Frontal cortex (tissue), 4 donors: ENCODE data around the gene ALDH3B2. TPM values are rescaled to one million over a fixed set of nuclear protein-coding genes. Genes with fewer than 3 reads are reported as not detected.
"Not testable (repeated sequence)": the region's sequence is repeated elsewhere in the genome, so short reads cannot be mapped to it uniquely, and the experiment has no call there.

Experiments
- DNase-seq, 2 donors: peaks; one replicate each; pipeline ENCODE4 v3.0.0; 2012; ENCODE audit warnings: low spot score in 2 of 2
- FAIRE-seq: peaks from 2 replicates; lab custom pipeline; 2012; peaks lifted over from hg19 to GRCh38; lab: Jason Lieb, UNC
- total RNA-seq: library from RNA; depleted of rRNA; stranded (reverse); fragments of >200 nt; gene quantifications from one replicate; pipeline ENCODE4 v1.2.3, GENCODE V29; 2014
- donor health status: control.
- donor health status: control.
- donor health status: control.

ALDH3B2 gene
- total RNA-seq, 1 donor from 2014 or later = not detected

DNA sequence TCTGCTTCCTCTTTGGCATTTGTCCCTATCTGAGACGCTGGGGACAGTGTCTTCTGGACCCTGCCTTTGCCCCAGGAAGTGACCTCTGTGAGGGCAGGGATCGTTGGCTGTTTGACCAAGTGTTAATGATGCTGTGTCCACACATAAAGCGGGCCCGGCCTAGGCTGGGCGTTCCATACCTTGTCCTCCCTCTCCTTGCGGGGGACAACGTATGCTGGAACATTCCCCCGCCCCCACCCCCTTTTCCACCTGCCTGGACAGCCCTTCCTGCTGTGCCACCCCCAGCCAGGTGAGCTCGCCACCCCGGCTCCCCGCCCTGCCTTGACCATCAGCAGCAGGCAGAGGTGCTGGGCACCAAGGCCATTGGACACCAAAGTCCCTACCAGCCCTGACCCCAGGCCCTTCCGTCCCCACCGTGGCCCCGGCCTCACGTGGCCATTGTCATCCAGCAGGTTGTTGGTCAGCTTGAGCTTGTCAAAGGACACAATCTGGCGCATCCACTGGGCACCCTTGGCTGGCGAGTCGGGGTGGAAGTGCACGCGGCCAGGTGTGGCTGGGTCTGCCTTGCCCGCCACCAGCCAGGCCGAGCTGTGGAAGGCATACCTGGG, 40.6 kb downstream of the ALDH3B2 start:
- FAIRE-seq (no peak), DNase-seq (no peak)

DNA sequence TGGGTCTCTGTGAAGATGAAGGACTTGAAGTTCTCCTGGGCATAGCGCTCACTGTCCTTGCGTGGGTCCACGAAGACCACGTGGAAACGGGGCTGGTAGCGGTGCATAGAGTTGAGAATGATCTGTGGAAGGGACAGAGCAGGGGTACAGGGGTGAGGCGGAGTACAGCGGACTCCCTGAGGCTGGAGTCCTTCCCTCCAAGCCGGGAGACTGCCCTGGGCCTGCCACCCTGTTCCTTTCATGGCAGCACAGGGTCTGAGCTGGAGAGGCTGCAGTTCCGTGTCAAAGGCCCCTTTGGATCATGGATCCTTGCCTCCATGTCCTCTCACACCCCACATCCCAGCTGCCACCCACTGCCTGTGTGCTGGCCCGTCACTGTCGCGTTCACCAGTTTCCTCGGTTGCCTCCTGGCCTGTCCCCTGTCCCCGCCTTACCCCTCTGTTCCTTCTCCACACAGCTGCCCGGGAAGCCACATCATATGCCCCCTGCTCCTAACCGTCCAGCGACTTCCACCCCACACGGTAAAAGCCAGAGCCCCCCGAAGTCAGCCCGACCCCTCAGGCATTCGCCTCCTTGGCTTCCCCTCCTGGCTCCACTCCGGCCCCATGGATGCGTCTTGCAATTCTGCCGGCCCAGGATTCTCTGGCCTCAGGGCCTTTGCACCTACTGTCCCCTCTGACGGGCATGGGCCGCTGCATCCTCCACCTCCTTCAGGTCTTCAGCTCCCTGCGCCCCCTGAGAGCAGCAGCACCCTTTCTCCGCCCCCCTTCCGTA, 41.3 kb downstream of the ALDH3B2 start:
- FAIRE-seq (no peak), DNase-seq (no peak)

- DNase-seq (no peak), FAIRE-seq (no peak)
These were observed 42.0 kb downstream of the ALDH3B2 start for GRCh38 chr11:67632175-67632981.

- FAIRE-seq (no peak), DNase-seq (no peak)
These were observed 42.6 kb downstream of the ALDH3B2 start for GRCh38 chr11:67631853-67632174.

GRCh38 chr11:67631411-67631810, 43.0 kb downstream of the ALDH3B2 start:
- no peak for FAIRE-seq
- no peak for DNase-seq

DNA sequence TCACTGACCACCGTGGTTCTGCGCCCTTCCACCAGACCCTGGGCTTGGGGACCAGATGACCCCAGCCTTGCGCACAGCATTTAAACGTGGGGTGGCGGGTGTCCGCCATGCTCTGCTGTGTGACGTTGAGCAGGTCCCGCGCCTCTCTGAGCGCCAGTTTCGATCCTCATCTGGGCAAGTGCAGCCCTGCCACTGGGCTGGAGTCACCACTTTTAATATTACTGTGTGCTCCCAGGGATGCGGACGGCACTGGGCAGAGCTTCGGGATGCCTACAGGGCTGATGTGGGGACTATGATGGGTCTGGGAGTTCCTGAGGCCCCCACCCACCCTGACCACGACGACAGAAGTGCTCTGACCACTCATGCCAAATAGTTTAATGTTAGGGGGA, 43.5 kb downstream of the ALDH3B2 start:
- DNase-seq (no peak), FAIRE-seq (no peak)

- FAIRE-seq (no peak), DNase-seq (peak; percentile 98 to 100)
These were observed 44.0 kb downstream of the ALDH3B2 start for GRCh38 chr11:67630228-67630942.

GRCh38 chr11:67629386-67630227, 44.8 kb downstream of the ALDH3B2 start, which contains the start of gene NUDT8:
TSS of gene NUDT8 (minus strand) at chr11:67629937. CDS start at chr11:67629911, 26 bp downstream.
- FAIRE-seq (no peak), DNase-seq (peak; percentile 74 to 80)

DNA sequence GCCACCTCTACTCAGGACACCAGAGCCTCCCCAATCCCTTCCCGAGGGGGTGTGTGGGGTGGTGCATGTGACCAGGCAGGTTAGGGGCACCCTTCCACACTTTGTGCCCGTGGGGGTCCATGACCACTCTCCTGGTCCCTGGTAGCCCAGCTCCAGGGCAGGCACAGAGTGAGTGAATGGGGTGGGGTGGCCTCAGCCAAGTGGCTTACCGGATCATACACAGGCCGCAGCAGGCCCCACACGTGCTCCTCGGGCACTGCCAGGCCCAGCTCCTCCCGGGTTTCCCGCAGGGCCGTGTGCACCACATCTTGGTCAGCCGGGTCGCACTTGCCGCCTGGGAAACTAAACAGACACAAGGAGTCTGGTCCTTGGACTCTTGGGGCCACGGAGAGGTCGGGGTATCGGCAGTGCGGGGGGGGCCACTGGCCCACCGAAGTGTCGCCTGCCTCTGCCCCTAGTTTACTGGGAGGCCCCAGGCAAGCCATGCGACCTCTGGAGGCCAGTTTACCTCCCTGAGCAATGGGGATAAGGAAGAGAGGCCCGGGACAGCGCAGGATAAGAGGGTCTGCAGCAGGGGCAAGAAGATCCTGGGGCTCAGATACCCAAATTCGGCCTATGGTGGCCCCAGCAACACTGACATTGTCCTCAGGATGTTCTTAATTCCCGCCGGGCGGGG, 45.6 kb downstream of the ALDH3B2 start:
- FAIRE-seq (no peak), DNase-seq (no peak)

- FAIRE-seq (no peak), DNase-seq (no peak)
These were observed 46.4 kb downstream of the ALDH3B2 start for GRCh38 chr11:67627812-67628624.

DNA sequence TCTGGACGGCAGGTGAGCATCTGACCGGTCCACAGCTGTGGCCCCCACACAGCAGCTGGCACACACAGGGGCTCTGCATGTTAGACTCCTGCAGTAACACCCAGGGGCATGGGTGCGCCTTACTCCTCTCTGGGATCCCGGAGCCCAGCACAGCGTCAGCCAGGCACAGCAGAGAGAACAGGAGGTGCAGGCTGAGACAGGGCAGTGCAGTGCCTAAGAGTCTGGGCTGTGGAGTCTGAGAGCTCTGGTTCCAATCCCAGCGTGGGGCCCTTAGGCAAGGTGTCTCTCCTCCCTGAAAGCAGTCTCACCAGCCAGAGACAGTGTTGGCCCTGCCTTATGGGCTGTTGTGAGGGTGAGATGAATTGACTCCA, 47.0 kb downstream of the ALDH3B2 start:
- DNase-seq = no peak
- no peak for FAIRE-seq

DNA sequence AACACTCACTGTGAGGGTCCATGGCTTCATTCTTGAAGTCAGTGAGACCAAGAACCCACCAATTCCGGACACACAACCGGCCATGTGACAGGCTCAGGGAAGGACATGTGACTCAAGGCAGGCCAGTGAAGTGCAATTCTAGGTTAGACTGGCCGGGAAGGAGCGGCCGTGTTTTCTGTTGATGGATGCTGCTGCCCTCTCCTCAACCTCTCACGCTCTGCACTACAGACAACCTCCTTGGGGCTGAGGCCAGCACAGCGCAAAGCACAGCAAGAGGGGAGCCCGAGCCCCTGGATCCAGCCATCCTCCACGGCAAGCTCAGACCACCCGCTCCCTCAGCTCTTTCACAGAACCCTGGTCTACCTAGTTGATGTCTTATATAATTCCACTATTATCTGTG, 47.5 kb downstream of the ALDH3B2 start:
- no peak for DNase-seq
- FAIRE-seq = no peak

DNA sequence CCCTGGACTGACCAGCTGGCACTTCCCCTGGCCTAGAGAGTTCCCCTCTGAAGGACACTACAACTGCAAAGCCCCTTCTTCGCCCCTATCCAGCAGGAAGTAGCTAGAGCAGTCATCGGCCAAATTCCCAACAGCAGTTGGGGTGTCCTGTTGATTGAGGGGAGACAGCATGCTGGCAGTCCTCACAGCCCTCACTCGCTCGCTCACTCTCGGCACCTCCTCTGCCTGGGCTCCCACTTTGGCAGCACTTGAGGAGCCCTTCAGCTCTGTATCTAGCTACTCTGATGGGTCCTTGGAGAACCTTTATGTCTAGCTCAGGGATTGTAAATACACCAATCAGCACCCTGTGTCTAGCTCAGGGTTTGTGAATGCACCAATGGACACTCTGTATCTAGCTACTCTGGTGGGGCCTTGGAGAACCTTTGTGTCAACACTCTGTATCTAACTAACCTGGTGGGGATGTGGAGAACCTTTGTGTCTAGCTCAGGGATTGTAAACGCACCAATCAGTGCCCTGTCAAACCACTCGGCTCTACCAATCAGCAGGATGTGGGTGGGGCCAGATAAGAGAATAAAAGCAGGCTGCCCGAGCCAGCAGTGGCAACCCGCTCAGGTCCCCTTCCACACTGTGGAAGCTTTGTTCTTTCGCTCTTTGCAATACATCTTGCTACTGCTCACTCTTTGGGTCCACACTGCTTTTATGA, 48.1 kb downstream of the ALDH3B2 start:
- FAIRE-seq, DNase-seq: not testable (repeated sequence)

DNA sequence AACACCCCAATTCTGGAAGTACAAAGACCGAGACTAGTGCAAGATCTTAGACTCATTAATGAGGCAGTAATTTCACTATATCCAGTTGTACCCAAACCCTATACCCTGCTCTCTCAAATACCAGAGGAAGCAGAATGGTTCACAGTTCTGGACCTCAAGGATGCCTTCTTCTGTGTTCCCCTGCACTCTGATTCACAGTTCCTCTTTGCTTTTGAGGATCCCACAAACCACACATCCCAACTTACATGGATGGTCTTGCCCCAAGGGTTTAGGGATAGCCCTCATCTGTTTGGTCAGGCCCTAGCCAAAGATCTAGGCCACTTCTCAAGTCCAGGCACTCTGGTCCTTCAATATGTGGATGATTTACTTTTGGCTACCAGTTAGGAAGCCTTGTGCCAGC, 50.6 kb downstream of the ALDH3B2 start:
- FAIRE-seq, DNase-seq: not testable (repeated sequence)

DNA sequence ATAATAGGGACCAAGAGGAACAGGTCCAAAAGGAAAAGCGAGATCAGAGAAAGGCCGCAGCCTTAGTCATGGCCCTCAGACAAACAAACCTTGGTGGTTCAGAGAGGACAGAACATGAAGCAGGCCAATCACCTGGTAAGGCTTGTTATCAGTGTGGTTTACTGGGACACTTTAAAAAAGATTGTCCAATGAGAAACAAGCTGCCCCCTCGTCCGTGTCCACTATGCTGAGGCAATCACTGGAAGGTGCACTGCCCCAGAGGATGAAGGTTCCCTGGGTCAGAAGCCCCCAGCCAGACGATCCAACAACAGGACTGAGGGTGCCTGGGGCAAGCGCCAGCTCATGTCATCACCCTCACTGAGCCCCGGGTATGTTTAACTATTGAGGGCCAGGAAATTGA, 51.5 kb downstream of the ALDH3B2 start:
- not testable (repeated sequence) for FAIRE-seq, DNase-seq

- DNase-seq, FAIRE-seq: not testable (repeated sequence)
These were observed 52.5 kb downstream of the ALDH3B2 start for GRCh38 chr11:67621928-67622327.

DNA sequence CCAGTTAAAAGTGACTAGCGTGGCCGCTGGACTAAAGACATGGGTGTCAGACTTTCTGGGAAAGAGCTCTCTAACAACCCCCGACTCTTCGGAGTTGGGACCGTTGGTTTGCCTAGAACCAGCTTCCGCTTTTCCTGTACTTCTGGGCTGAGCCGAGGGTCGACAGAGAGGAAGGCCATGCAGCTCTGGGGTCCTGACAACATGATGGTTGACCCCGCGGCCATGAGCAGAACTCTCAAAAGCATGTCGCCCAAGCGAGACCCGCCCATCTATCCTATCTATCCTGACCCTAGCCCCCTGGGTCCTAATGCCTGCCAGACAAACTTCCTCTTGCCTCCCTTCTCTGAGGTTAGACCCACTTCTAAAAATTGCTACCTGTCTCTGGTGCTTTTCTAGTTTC, 53.8 kb downstream of the ALDH3B2 start:
- not testable (repeated sequence) for DNase-seq, FAIRE-seq
